SK-N-SH (cell line): Measurements from ENCODE around the gene DSCAM.

Experiments used
- EP300 ChIP-seq, 2 experiments: IDR thresholded peaks; 2 replicates each; pipeline versions ENCODE4 v1.4.0 to v1.6.1; 2012; ENCODE audit warnings: borderline replicate concordance in 1 of 2, low read depth in 1 of 2, low read length in 1 of 2
- NRF1 ChIP-seq: IDR thresholded peaks from 2 replicates; pipeline ENCODE4 v1.6.1; 2012; ENCODE audit warnings: low read depth, mild to moderate bottlenecking, low read length
- TEAD4 ChIP-seq: IDR thresholded peaks from 2 replicates; pipeline ENCODE4 v1.4.0; 2012; ENCODE audit warnings: mild to moderate bottlenecking, borderline replicate concordance; ENCODE audit not compliant: insufficient read depth
- YY1 ChIP-seq: IDR thresholded peaks from 2 replicates; pipeline ENCODE4 v1.4.0; 2012; ENCODE audit warnings: low read depth, mild to moderate bottlenecking
- TF ChIP-seq, protein P1 (sequence below): fragments of 200-600 bp; sonication (generic); IDR thresholded peaks from 2 replicates; pipeline ENCODE4 v1.6.1; 2017; ENCODE audit warnings: antibody characterized with exemption, mild to moderate bottlenecking, moderate library complexity

GRCh38 chr21:40803101-40803500 lies 43.9 kb downstream of the DSCAM start:
- no peak for TF ChIP-seq YY1
- no peak for TF ChIP-seq NRF1
- no peak for TF ChIP-seq EP300 (IDR thresholded peaks at IDR 0.05; ENCODE audit: borderline replicate concordance in 1 of 2, low read depth in 1 of 2, low read length in 1 of 2)
- TF ChIP-seq, protein P1, sequence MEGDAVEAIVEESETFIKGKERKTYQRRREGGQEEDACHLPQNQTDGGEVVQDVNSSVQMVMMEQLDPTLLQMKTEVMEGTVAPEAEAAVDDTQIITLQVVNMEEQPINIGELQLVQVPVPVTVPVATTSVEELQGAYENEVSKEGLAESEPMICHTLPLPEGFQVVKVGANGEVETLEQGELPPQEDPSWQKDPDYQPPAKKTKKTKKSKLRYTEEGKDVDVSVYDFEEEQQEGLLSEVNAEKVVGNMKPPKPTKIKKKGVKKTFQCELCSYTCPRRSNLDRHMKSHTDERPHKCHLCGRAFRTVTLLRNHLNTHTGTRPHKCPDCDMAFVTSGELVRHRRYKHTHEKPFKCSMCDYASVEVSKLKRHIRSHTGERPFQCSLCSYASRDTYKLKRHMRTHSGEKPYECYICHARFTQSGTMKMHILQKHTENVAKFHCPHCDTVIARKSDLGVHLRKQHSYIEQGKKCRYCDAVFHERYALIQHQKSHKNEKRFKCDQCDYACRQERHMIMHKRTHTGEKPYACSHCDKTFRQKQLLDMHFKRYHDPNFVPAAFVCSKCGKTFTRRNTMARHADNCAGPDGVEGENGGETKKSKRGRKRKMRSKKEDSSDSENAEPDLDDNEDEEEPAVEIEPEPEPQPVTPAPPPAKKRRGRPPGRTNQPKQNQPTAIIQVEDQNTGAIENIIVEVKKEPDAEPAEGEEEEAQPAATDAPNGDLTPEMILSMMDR, result no peak
- TF ChIP-seq TEAD4, result no peak
